DMS 273 (cell line): ENCODE results near the gene EMP2.

ENCODE experiments used
- DNase-seq: peaks from one replicate; lab custom pipeline; 2025; ENCODE audit not compliant: unreplicated experiment; lab: John Stamatoyannopoulos, UW

The EMP2 gene

DNA sequence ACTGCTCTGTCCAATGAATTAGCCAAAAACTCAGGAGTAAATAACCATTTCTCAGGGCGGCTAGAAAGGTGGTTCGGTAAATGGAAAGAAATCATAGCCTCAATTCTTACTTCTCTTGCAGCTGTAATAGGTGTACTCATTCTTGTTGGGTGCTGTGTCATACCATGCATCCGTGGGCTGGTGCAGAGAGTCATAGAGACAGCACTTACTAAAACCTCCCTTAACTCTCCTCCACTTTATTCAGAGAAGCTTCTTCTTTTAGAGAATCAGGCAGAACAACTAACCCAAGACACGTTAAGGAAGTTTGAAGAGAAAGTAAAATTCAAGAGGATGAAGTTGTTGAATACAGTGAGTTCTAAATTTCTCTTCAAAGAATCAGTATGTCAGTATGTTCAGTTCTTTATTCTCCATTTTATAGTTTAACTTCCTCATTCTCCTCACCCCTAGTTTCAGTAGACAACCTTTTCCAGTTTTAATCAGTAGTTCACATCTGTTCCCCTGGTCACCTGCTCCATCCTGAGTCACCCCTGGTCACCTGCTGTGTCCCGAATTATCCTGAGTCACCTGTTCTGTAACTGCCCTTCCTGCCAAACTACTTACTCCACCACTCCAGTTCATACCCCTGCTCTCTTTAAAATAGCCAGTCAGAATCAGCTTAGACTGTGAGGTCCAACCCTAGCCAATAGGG lies 85.9 kb downstream of the EMP2 start:
- DNase-seq, result no peak

DNA sequence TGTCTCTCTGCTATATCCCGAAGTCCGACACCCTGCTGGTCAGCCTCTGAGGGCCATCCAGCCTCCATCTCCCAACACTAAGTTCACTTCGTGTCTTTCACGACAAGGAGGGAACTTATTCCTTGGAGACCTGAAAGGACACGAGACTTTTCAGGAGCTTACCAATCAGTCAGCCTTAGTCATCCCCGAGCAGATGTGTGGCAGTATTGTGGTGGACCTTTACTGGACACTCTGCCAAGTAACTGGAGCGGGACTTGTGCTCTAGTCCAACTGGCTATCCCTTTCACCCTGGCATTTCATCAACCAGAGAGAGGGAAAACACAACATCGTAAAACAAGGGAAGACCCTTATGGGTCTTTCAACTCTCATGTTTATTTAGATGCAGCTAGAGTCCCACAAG lies 87.1 kb downstream of the EMP2 start:
- DNase-seq, result no peak

DNA sequence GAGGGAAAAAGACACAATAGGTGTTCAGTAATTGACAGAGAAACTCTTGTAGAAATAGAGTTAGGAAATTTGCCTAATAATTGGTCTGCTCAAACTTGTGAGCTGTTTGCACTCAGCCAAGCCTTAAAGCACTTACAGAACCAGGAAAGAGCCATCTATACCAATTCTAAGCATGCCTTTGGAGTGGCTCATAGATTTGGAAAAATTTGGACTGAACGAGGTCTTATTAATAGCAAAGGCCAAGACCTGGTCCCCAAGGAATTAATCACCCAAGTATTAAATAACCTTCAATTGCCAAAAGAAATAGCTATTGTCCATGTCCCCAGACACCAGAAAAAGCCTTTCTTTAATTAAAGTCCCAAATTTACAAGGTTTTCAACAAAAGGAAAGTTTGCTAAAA lies 90.3 kb downstream of the EMP2 start:
- no peak for DNase-seq

DNA sequence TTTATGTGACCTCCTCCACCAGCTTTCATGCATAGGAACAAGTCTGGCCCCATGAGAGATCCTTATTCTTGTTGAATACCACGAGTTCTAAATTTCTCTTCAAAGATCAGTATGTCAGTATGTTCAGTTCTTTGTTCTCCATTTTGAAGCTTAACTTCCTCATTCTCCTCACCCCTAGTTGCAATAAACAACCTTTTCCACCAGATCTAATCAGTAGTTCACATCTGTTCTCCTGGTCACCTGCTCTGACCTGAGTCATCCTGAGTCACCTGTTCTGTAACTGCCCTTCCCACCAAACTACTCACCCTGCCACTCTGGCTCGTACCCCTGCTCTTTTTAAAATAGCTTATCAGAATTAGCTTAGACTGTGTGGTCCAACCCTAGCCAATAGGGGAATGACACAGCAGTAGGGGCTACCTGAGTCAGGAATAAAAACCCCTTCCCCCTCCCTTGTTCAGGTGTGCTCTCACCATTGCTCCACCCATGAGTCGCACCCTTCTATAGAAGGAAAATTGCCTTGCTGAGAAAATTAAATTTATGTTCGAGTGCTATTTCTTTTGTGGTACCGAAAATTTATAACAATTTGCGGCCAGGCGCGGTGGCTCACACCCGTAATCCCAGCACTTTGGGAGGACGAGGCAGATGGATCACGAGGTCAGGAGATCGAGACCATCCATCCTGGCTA lies 94.6 kb downstream of the EMP2 start:
- no peak for DNase-seq

DNA sequence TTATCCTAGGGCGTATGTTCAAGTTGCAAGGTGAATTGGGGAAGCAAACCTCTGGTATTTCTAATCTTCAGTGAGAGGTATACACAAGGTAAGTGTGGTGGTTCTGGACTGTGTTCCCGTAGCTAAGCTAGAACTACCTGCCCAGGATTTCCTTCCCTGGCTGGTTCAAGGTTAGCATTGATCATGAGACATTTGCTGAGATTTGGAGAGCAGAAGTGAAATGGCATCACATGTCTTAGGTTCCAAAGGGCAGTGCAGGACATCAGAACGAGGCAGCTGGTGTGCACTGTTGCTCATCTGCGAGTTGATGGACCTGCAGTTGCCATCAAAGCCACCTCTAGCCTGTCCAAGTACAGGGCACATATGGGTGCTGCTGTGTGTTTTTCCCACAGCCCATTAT lies 95.2 kb downstream of the EMP2 start:
- no peak for DNase-seq

DNA sequence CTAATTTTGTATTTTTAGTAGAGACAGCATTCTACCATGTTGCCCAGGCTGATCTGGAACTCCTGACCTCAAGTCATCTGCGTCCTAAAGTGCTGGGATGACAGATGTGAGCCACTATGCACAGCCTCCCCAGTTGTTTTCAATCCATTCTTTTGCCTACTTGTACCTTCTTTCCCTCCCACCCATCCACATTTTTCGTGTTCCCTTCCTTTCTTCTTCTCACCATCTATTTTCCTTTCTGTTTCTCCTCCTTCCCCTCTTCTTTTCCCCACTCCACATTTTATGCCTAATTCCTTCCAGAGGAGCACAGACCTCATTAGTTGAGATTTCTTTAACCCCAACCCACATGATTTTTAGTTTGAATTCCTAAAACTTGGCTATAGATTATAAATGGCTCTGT lies 100.2 kb downstream of the EMP2 start:
- DNase-seq, result no peak
